GM23248 (cell line): ENCODE data around the gene CAPNS2.

Experiments
- EZH2 ChIP-seq: fragments of 200-600 bp; sonication (generic); IDR thresholded peaks from 2 replicates; pipeline ENCODE4 v1.6.1; 2018; ENCODE audit warnings: antibody characterized with exemption, mild to moderate bottlenecking; ENCODE audit not compliant: insufficient read depth, poor library complexity, severe bottlenecking
- EZH2phosphoT487 ChIP-seq: fragments of 200-600 bp; sonication (generic); IDR thresholded peaks from 2 replicates; pipeline ENCODE4 v1.6.1; 2018; ENCODE audit warnings: antibody characterized with exemption, moderate library complexity, mild to moderate bottlenecking, low read depth; ENCODE audit not compliant: insufficient read depth

GRCh38 chr16:55527885-55528284, 38.6 kb upstream of the CAPNS2 start:
- no peak for TF ChIP-seq EZH2phosphoT487
- no peak for TF ChIP-seq EZH2
